HG02623 (cell line): ENCODE results near the gene PIP4K2C.

Experiments
- ATAC-seq: cut with Tn5 transposase; IDR thresholded peaks from one replicate; pipeline ENCODE4 v1.9.1; 2021; ENCODE audit warnings: moderate library complexity; ENCODE audit not compliant: unreplicated experiment

PIP4K2C gene

DNA sequence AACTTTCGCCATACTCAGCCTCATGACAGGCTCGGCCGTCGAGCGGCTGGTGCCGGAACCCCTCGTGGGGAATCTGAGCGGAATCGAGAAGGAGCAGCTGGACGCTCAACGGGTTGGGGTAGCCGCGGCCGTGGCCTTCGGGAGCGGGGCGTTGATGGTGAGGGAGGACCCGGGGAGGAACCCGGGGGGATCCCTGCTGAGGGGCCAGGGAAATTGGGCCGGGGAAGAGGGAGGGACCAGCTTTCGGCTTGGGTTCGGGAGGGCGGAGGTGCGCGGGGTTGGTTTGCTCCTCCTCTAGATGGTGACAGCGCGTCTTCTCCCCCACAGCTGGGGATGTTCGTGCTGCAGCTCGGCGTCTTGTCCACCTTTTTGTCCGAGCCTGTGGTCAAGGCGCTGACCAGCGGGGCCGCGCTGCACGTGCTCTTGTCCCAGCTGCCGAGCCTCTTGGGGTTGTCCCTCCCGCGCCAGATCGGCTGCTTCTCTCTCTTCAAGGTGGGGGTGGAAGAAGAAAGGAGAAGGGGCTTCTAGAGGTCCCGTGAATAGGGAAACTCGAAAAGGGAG, 30.0 kb downstream of the PIP4K2C start:
- no peak for ATAC-seq

DNA sequence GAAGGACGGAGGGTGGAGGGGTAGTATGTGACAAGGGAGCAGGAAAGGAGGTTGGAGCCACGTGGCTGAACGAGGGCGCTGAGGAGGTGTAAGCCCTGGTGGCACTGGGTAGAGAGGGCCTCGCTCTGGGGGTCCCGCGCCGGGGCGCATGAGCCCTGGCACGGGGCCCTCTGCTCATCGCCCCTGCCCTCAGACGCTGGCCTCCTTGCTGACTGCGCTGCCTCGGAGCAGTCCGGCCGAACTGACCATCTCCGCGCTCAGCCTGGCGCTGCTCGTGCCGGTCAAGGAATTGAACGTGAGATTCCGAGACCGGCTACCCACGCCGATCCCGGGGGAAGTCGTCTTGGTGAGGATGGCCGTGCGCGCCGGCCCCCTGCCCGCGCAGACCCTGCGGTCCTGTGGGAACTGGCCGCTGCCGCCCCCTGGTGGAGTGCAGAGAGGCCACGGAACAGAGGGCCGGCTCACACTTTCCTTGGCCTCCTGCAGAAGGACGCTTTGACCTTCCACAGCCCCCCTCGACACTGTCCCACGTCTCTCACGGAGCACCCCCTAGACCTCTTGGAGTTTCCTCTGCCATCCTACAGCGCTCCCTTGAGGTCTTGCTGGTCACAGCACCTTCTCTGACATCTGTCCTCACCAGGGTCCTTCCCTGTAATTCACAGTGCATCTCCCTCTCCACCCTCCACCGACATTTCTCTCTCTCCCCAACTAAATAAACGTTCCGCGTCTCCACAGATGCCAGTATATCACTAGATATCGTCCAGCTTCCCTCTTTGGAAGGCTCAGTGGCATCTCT, 30.7 kb downstream of the PIP4K2C start:
- no peak for ATAC-seq

DNA sequence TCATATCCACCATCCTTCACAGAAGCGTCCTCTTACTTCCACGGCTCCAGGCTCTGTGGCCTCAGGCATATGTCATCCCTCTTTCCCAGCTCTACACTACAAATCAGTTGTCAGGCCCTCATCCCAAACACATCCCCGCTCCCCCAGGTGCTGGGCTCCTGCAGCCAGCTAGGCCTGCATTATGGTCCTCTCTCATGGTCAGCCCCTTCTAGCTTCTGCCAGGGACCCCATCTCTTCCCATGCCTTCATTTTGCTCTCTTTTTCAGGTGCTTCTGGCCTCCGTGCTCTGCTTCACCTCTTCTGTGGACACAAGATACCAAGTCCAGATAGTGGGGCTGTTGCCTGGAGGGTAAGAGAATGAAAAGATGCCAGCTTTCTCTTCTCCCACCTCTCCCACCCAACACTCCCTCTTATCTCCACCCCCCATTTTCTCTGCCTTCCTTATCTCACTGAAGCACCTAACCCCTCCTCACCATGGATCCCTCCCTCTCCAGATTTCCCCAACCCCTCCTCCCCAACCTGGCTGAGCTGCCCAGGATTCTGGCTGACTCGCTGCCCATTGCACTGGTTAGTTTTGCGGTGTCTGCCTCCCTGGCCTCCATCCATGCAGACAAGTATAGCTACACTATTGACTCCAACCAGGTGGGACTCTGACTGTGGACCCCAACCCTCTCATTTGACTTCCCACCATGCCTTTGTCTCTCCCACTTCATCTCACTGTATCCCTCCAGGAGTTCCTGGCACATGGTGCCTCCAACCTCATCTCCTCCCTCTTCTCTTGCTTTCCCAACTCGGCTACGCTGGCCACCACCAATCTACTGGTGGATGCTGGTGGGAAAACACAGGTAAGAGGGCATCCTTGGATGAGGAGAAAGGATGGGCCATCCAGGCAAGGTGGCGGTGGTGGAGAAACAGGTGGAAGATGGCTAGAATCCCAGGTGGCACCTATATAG, 31.6 kb downstream of the PIP4K2C start:
- ATAC-seq: no peak

DNA sequence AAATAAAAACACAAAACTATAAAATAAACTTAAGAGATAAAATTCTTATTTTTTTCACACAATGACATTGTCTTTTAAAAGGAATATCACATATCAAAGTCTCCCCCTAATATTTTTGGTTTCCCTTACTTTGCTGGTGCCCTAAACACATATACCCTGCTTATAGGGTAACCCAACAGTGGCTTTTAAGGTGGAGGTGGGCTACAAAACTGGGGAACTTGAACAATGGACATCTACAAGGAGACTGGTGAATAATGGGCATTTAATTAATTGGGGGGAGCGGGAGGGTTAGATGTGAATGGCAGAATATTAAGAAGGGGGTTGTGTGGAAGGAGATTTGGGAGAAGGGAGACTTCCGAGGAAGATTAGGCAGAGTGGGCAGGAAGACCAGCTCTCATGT, 32.4 kb downstream of the PIP4K2C start:
- ATAC-seq: no peak

DNA sequence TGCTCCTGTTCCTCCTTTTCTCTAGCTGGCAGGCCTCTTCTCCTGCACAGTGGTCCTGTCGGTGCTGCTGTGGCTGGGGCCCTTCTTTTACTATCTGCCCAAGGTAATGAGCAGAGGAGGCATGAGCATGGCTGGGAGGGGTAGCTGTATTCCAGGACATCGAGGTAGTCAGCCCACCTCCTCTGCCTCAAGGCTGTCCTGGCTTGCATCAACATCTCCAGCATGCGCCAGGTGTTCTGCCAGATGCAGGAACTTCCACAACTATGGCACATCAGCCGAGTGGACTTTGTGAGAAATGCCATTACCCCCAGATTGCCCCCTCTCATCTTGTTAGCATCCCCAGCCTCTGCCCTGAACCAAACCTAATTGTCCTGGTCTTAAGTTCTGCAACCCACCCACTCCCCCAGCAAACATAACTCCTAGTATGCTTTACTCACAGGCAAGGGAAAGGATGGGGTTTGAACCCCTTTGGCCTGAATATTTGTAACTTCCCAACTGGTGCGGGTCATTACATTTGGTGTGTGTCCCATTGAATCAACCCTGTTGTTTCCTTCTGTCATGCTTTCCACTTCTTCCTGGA, 32.9 kb downstream of the PIP4K2C start:
- ATAC-seq: no peak

DNA sequence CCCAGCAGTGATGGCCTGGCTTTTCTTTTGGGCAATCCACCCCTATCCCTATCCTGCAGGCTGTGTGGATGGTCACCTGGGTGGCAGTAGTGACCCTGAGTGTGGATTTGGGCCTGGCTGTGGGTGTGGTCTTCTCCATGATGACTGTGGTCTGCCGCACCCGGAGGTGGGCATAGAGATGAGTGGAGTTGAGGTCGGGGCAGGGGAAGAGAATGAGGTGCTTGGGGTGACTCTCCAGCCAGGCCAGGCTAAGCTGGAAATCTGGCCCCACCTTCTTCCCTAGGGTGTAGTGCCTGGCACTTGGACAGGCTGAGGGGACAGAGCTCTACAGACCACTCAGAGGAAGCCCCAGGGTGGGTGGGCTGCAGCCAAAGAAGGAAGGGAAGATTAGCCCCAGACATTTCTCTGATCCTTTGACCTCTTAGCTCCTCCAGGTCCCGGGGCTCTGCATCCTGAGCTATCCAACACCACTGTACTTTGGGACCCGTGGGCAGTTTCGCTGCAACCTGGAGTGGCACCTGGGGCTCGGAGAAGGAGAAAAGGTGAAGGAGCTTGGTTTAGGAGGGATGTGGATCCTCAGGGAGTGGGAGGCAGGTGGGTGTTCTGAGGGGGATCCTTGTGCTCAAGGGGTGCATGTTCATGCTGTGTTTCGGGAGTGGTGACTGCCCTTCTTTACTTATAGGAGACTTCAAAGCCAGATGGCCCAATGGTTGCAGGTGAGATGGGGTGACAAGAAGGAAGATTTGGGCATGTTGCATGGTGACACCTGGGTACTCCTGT, 33.6 kb downstream of the PIP4K2C start:
- ATAC-seq: no peak

DNA sequence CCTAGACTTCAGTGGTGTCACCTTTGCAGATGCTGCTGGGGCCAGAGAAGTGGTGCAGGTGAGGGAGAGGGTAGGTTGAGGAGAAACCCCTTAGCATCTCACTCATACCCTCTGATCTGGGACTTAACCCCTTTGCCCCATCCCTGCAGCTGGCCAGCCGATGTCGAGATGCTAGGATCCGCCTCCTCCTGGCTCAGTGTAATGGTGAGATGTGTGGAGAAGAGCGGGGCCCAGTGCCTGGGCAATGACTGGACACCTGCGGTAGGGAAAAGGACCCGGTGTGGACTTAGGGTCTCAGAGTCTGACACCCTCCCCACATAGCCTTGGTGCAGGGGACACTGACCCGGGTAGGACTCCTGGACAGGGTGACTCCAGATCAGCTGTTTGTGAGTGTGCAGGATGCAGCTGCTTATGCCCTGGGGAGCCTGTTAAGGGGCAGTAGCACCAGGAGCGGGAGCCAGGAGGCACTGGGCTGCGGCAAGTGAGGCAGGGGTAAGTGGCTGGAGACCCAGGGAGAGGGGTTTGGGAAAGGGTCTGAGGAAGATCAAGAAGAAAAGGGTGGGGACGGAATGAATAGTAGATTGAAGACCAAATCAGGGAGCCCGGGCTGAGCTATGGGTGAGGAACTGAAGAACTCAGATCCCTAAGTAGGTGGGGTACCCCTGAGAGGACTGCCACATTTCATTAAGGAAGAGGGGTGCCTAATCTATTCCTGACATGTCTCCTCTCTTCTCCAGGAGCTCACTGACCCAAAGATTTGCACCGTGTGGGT, 34.5 kb downstream of the PIP4K2C start:
- no peak for ATAC-seq

DNA sequence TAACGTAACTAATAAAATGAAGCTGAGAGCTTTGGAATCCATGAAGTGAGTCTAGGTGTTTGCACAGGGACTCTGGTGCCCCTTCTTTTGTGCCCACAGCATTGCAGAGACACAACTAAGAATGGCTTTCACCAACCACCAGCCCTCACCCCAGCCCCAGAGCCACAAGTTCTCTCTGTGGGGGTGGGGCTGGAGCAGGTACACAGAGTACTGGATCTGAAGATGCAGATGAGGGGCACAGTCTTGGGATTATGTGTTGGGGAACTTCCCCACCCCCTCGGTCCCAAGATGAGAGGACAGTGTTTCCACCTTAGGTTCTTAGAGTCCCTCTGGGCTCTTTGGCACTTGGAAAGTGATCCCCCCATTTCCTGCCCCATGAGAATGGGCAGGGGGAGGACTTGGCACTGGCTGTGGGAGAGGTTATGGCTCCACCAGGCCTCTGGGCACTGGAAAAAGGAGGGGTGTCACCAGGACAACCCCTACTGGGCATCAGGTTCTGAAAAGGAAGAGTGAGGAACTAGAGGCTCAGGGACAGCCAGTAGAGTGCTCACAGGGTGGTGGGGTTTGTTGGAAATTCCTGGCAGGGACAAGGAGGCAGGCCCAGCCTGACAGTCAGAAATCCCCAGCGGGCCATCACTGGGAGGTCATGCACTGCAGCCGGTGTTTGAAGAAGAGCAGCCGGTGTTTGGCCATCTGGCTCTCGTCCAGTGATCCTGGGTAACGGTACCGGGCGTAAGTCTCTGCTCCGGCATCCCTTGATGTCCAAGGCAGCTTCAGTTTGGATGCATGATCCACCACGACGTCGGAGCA, 35.3 kb downstream of the PIP4K2C start:
- no peak for ATAC-seq

DNA sequence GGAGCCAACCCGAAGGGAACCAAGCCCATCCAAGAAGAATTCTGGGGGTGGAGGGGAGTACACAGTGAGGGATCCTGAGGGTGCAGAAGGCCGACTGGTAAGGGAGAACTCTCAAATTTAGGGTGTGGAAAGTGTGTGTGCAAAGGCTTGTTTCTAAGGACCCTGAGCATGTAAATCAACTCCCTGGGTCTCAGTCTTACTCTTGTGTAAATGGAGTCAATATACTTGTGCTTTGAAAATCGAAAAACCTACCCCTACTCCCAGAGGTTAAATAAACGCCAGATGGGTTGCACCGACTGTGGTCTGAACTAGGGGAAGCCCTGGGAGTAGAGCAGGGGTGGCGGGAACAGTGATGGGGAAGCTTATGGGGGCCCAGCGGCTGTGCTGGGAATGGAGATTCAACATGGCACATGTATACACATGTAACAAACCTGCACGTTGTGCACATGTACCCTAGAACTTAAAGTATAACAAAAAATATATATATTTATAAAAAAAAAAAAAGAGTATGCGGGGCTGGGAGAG, 36.0 kb downstream of the PIP4K2C start:
- no peak for ATAC-seq

DNA sequence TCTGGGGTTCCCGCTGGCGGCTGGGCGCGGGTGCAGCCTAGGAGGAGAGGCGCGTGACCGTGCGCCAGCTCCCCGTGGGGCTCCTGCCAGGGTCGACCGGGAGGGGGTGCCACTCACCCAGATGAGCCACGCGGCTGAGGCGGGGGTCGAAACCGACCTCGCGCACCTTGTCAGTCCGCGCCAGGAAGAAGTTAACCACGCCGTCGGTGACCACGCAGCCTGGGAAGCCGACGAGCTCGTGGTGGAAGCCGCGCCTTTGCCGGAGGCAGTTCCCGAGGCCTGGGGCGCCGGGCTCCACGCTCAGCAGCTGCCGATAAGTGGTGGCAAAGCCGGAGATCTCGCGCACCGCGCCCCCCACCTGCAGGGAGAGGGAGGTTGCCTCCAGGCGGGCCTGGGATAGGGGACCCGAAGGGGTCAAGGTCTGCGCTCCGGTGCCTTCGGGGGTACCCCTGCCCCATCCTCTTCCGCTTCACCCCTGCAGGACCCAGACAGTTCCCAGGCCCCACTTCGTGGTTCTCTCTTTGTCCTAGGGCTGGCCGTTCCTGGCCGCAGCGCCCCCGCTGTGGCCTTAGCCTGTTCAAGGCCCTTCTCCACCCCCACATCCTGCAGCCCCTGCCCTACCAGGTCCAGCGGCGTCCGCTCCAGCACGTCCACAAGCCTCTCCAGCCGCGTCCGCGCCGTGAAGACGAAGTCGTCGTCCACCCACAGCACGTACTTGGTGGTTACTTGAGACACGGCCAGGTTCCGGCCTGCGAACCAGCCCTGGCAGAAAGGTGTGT, 36.7 kb downstream of the PIP4K2C start:
- ATAC-seq: no peak

DNA sequence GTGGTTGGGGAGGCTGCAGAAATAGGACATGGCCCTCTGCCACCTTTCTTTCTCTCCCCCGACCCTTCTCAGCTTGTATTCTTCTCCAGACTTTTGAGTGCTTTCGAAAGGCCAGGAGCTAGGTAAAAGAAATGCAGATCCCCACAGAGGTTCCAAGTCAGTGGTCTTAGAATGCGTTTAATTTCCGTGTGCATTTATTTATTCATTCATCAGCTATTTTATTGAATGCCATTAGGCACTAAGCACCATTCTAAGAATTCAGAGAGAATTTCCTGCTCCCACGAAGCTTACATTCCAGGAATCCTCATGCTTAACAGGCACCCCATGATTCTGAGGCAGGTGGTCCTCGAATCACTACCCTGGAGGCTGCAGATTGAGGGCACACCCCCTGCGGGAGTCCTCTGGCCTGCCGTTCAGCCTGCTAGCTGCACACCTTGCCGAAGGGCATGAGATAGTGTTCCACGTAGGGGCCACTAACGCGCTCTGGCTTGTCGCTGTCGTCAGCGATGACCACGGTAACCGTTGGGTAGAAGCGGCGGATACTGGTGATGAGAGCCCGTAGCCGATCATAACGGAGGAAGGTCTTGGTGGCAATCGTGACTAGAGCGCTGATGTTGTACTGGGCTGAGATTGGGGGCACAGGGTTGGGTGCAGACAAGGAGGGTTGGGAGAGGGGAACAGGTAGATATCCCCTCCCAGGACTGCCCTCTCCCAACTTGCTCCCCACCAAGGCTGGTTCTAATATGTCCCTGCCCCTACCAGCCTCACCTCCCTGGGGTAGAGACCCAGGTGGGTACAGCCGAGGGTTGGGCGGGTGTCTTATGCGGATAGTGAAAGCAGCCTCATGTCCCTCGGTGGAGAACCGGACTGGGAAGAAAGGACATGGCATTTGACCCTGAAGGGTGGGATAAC, 37.5 kb downstream of the PIP4K2C start:
- no peak for ATAC-seq

DNA sequence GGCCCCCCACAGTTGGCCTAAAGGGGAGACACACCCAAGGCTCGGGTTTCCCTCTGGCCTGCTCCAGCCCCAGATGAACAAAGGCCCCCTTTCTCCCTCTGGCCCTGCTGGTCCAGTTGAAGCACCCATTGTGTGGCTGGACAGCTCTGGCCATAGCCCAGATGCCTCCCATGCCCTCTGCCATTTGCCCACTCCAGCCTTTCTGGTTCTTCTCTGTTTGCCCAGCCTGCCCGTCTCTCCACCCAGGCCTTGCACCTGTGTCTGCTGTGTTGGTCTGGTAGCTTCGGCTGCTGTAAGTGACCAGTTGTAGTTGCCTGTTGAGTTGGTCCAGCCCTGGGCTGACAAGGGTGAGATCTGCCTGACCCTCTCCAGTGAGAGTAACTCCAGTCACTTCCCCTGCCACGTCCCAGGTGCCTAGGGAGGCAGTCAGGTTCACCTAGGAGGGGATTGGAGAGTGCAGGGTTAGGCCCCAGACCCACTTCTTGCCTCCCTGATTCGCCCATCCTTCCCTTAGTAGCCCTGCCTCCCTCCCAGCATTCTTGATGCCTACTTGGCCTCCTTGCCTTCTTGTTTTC, 39.0 kb downstream of the PIP4K2C start:
- ATAC-seq: no peak

DNA sequence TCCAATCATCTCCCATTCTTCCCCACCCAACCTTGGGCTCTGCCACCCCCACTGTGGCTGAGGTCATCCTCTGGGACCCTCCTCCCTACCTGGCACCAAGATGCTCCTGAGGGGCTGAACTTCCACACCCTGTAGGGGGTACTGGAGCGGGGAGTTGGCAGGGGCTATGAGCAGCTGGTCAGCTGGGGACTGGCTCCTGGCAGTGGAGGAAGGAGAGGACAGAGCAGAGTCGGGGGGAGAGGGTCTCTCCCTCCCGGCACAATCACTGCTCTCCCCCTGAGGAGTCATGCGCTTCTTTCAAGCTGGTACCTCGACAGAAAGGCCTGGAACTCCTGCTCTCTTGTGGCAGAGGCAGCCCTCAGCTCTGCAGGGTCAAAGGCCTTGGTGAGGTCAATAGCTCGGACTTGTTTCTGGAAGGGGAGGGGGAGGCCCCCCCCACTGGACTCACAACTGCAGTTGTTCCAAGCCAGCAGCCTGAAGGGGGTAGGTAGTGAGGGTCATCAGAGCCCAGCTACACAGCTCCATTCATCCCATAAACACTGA, 40.0 kb downstream of the PIP4K2C start:
- no peak for ATAC-seq

DNA sequence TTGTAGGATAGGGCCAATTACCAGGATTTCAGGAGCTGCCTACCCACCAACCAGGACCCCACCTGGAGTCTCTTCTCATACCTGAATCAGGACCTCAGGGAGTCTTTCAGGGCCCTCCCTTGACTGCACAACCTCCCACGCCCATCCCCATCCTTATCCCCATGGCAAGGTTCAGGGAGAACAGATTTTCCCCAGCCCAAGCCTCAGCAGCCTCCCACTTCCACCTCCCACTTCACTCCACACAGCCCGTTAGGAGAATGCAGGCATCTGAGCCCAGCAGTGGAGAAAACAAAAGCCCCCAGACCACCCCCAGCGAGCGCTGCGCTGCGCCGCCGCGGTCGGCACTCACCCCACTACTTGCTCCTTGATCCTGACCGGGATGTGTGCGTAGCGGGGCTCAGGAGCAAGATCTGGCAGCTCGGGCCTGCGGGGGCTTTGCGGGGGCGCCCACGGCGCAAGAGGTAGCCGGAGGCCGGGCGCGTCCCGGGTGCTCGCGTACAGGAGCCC, 40.6 kb downstream of the PIP4K2C start:
- ATAC-seq: no peak

DNA sequence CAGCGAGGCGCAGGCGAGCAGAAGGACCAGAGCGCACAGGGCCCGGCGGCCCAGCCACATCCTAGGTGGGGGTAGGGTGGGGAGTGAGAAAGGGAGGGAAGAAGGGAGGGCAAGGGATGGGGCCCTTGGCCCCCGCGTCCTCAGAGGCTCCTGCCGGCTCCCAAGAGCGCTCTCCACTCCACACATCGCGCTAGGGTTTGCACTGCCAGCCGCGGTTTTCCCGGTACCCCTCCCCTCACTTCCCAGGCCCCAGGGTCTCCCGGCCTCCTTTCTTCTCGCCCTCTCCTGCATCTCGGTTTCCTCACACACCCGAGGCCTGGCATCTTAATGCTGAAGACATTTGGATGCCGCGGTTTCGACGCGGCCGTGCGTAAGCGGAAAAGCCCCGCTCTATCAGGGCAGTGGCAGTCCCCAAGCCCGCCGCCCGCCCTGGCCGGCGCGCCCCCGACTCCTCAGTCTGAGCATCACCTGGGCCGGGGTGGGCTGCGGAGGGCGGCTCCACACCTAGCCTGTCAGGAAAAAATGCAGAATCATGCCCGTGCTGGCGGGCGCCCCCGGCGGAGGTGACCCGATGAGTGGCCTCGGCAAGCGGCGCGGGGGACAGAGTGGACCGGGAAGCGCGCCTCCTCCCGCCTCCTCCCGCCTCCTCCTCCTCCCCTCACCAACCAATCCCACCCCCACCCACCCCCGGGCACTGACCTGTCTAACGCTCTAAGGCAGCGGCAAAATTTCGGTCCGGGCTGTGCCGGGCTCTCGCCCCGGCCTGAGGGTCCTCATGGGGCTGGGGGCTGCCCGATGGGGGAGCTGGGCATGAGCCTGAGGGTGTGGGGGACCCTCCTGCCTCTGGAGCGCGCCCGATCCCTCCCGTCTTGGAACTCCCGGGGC, 41.3 kb downstream of the PIP4K2C start:
- ATAC-seq: peak; percentile 12
